IMR-90 (cell line): Measurements from ENCODE around the gene KDM4B. TPM values are rescaled to one million over a fixed set of nuclear protein-coding genes. Genes with fewer than 3 reads are reported as not detected.
A peak's percentile ranks its signal among the peaks of the same experiment; 100 is the strongest.

Experiments
- ATAC-seq: fragments of 200-7000 bp; cut with Tn5 transposase; 2 replicates; pipeline ENCODE4 v1.9.1; 2020; ENCODE audit warnings: low read depth, mild to moderate bottlenecking, moderate library complexity
- BruUV-seq: library from RNA; stranded (reverse); fragments of 400-500 nt; replicated peaks from 2 replicates; lab custom pipeline; 2021; lab: Mats Ljungman, UMichigan
- CTCF ChIA-PET: fragments of 300-600 bp; formaldehyde crosslinking; extraction: SDS; loops from one replicate; lab custom pipeline; 2021; ENCODE audit warnings: antibody characterized with exemption; lab: Yijun Ruan, JAX
- POLR2A ChIA-PET: fragments of 300-600 bp; sonication (Branson Sonifier 250); formaldehyde crosslinking; loops from one replicate; lab custom pipeline; 2022; ENCODE audit warnings: antibody characterized with exemption; ENCODE audit not compliant: unreplicated experiment; lab: Charles Lee
- DNase-seq: peaks from one replicate; pipeline ENCODE4 v3.0.0; 2013
- H2AFZ ChIP-seq: replicated peaks from 2 replicates; pipeline ENCODE3; 2013; ENCODE audit warnings: low read length, mild to moderate bottlenecking; ENCODE audit not compliant: poor library complexity
- H2AK5ac ChIP-seq: 2 replicates; pipeline ENCODE4 v1.6.1; 2013; ENCODE audit warnings: low read depth, low read length, inconsistent platforms
- H2AK9ac ChIP-seq: replicated peaks from 2 replicates; pipeline ENCODE3; 2013; ENCODE audit warnings: mild to moderate bottlenecking, low read depth, low read length, moderate library complexity; ENCODE audit not compliant: poor library complexity
- H2BK120ac ChIP-seq: 2 replicates; pipeline ENCODE4 v1.6.1; 2013; ENCODE audit warnings: low read depth, low read length, inconsistent platforms
- H2BK15ac ChIP-seq: 3 replicates; pipeline ENCODE4 v1.6.1; 2013; ENCODE audit warnings: low read depth, low read length, inconsistent platforms
- H2BK20ac ChIP-seq: 2 replicates; pipeline ENCODE4 v1.6.1; 2013; ENCODE audit warnings: low read depth, mild to moderate bottlenecking, inconsistent platforms, low read length, moderate library complexity
- H2BK5ac ChIP-seq: 2 replicates; pipeline ENCODE4 v1.6.1; 2013; ENCODE audit warnings: mild to moderate bottlenecking, low read depth, low read length, inconsistent platforms; ENCODE audit not compliant: poor library complexity, severe bottlenecking
- H3K14ac ChIP-seq: replicated peaks from 2 replicates; pipeline ENCODE4 v1.6.1; 2013; ENCODE audit warnings: low read depth, low read length, inconsistent platforms
- H3K18ac ChIP-seq: 2 replicates; pipeline ENCODE4 v1.6.1; 2013; ENCODE audit warnings: low read depth, low read length, control low read depth
- H3K23ac ChIP-seq: 2 replicates; pipeline ENCODE4 v1.6.1; 2013; ENCODE audit warnings: low read depth, low read length, inconsistent platforms
- H3K27ac ChIP-seq: 2 replicates; pipeline ENCODE4 v1.5.1; 2013; ENCODE audit warnings: mild to moderate bottlenecking, control low read depth, low read length; ENCODE audit not compliant: insufficient read depth
- H3K27me3 ChIP-seq: 2 replicates; pipeline ENCODE4 v1.6.1; 2013; ENCODE audit warnings: low read length; ENCODE audit not compliant: control insufficient read depth, insufficient read depth
- H3K36me3 ChIP-seq: 2 replicates; pipeline ENCODE4 v1.6.1; 2013; ENCODE audit warnings: low read length, mixed read lengths; ENCODE audit not compliant: control insufficient read depth, insufficient read depth
- H3K4ac ChIP-seq: 2 replicates; pipeline ENCODE4 v1.6.1; 2013; ENCODE audit warnings: low read depth, low read length, inconsistent platforms
- H3K4me1 ChIP-seq: 2 replicates; pipeline ENCODE4 v1.6.1; 2013; ENCODE audit warnings: low read length, mixed read lengths; ENCODE audit not compliant: control insufficient read depth, insufficient read depth
- H3K4me2 ChIP-seq: 2 replicates; pipeline ENCODE4 v1.6.1; 2013; ENCODE audit warnings: low read depth, mild to moderate bottlenecking, control low read depth, low read length, moderate library complexity
- H3K4me3 ChIP-seq: 2 replicates; pipeline ENCODE4 v1.5.1; 2013; ENCODE audit warnings: low read depth, mild to moderate bottlenecking, control low read depth, low read length, moderate library complexity; ENCODE audit not compliant: insufficient read depth
- H3K56ac ChIP-seq: 2 replicates; pipeline ENCODE4 v1.6.1; 2013; ENCODE audit warnings: low read length, inconsistent platforms; ENCODE audit not compliant: insufficient read depth; ENCODE audit errors: extremely low read depth
- H3K79me1 ChIP-seq, 2 experiments: 2 replicates each; pipeline ENCODE4 v1.6.1; 2013; ENCODE audit warnings: low read length in 2 of 2, inconsistent platforms in 1 of 2, low read depth in 1 of 2
- H3K9ac ChIP-seq: 2 replicates; pipeline ENCODE4 v1.6.1; 2013; ENCODE audit warnings: low read depth, low read length, control low read depth
- H3K9me1 ChIP-seq: 2 replicates; pipeline ENCODE4 v1.6.1; 2013; ENCODE audit warnings: low read length, inconsistent platforms; ENCODE audit not compliant: insufficient read depth
- H3K9me3 ChIP-seq: 2 replicates; pipeline ENCODE4 v1.6.1; 2013; ENCODE audit warnings: low read length; ENCODE audit not compliant: control insufficient read depth, insufficient read depth
- H4K20me1 ChIP-seq: 2 replicates; pipeline ENCODE4 v1.6.1; 2013; ENCODE audit warnings: low read length, inconsistent platforms; ENCODE audit not compliant: insufficient read depth
- H4K5ac ChIP-seq: 2 replicates; pipeline ENCODE4 v1.6.1; 2013; ENCODE audit warnings: mild to moderate bottlenecking, low read depth, low read length, control low read depth
- H4K8ac ChIP-seq, 2 experiments: 2 replicates each; pipeline ENCODE4 v1.6.1; 2013; ENCODE audit warnings: low read depth in 2 of 2, low read length in 2 of 2, control low read depth in 1 of 2, inconsistent platforms in 1 of 2
- H4K91ac ChIP-seq: 2 replicates; pipeline ENCODE4 v1.6.1; 2013; ENCODE audit warnings: low read depth, low read length, inconsistent platforms; ENCODE audit not compliant: insufficient read depth
- BHLHE40 ChIP-seq: fragments of 150-350 bp; IDR thresholded peaks from 2 replicates; pipeline ENCODE4 v1.6.1; 2016; ENCODE audit warnings: mild to moderate bottlenecking, low read depth, low read length
- CEBPB ChIP-seq: IDR thresholded peaks from 2 replicates; pipeline ENCODE4 v1.6.1; 2012; ENCODE audit warnings: low read depth, low read length, improper control_type of control experiment
- CHD1 ChIP-seq: IDR thresholded peaks from 2 replicates; pipeline ENCODE4 v1.6.1; 2012; ENCODE audit warnings: low read depth, low read length, improper control_type of control experiment
- FOS ChIP-seq: fragments of 150-350 bp; IDR thresholded peaks from 2 replicates; pipeline ENCODE4 v1.6.1; 2016; ENCODE audit warnings: low read depth, low read length
- MAFK ChIP-seq: IDR thresholded peaks from 2 replicates; pipeline ENCODE4 v1.6.1; 2012; ENCODE audit warnings: low read depth, low read length, improper control_type of control experiment
- MAZ ChIP-seq: IDR thresholded peaks from 2 replicates; pipeline ENCODE4 v1.6.1; 2012; ENCODE audit warnings: low read depth, mild to moderate bottlenecking, low read length, improper control_type of control experiment, moderate library complexity, borderline replicate concordance
- MXI1 ChIP-seq: IDR thresholded peaks from 2 replicates; pipeline ENCODE4 v1.6.1; 2012; ENCODE audit warnings: low read depth, mild to moderate bottlenecking, low read length, moderate library complexity, borderline replicate concordance
- NFE2L2 ChIP-seq: fragments of 150-350 bp; IDR thresholded peaks from 2 replicates; pipeline ENCODE4 v1.6.1; 2016; ENCODE audit warnings: low read depth, mild to moderate bottlenecking, low read length
- RAD21 ChIP-seq: IDR thresholded peaks from 2 replicates; pipeline ENCODE4 v1.6.1; 2012; ENCODE audit warnings: low read length, improper control_type of control experiment
- RCOR1 ChIP-seq: IDR thresholded peaks from 2 replicates; pipeline ENCODE4 v1.6.1; 2012; ENCODE audit warnings: mild to moderate bottlenecking, low read length, improper control_type of control experiment; ENCODE audit not compliant: insufficient replicate concordance
- RFX5 ChIP-seq: IDR thresholded peaks from 2 replicates; pipeline ENCODE4 v1.8.0; 2012; ENCODE audit warnings: low read depth, mild to moderate bottlenecking, low read length, moderate library complexity
- SMC3 ChIP-seq: fragments of 150-350 bp; IDR thresholded peaks from 2 replicates; pipeline ENCODE4 v1.6.1; 2016; ENCODE audit warnings: low read depth, mild to moderate bottlenecking, antibody characterized with exemption, low read length, moderate library complexity
- WGBS, 2 experiments: methylation state at CpG; one replicate each; pipeline versions ENCODE4 v1.1.5 to v1.1.7; 2013; ENCODE audit warnings: missing lambda C conversion rate in 2 of 2; ENCODE audit not compliant: insufficient read length in 1 of 2; ENCODE audit errors: extremely low coverage in 2 of 2; 5-methylcytosine and 5-hydroxymethylcytosine counted together
- dilution Hi-C: fragments of 300-500 bp; cut with HindIII; formaldehyde crosslinking; loops from one replicate; pipeline ENCODE4 v1.14.3; 2018; ENCODE audit warnings: low sequenced_read_pairs; ENCODE audit not compliant: unreplicated experiment
- in situ Hi-C: fragments of 300-500 bp; cut with MboI; formaldehyde crosslinking; loops from 3 replicates; pipeline ENCODE4 v1.14.3; 2019; ENCODE audit warnings: low sequenced_read_pairs, inconsistent platforms, mixed read lengths
- intact Hi-C: fragments of 100-400 bp; cut with micrococcal nuclease; formaldehyde crosslinking; loops from 2 replicates; pipeline ENCODE4 v1.10.0; 2022
- polyA plus RNA-seq, 3 experiments: library from polyadenylated mRNA; depleted of rRNA; stranded (reverse); fragments of >200 nt; gene quantifications; 2 replicates each; pipeline ENCODE4 v1.2.3, GENCODE V29; 2012; ENCODE audit warnings: low replicate concordance in 1 of 3
- total RNA-seq: library from RNA; depleted of rRNA; stranded (reverse); fragments of >200 nt; gene quantifications from 2 replicates; pipeline ENCODE4 v1.2.3, GENCODE V29; 2012
- TF ChIP-seq, protein P1 (sequence below): fragments of 150-350 bp; IDR thresholded peaks from 2 replicates; pipeline ENCODE4 v1.6.1; 2017; ENCODE audit warnings: mild to moderate bottlenecking, antibody characterized with exemption, low read length, low read depth
- TF ChIP-seq, protein P2 (sequence below): fragments of 150-350 bp; IDR thresholded peaks from 2 replicates; pipeline ENCODE4 v1.6.1; 2016; ENCODE audit warnings: low read depth, mild to moderate bottlenecking, low read length, moderate library complexity, borderline replicate concordance

The KDM4B gene
- total and polyA plus RNA-seq, 2 of the 4 experiments (the other 2 are of a cell fraction) = 5.0 to 17.9 TPM

DNA sequence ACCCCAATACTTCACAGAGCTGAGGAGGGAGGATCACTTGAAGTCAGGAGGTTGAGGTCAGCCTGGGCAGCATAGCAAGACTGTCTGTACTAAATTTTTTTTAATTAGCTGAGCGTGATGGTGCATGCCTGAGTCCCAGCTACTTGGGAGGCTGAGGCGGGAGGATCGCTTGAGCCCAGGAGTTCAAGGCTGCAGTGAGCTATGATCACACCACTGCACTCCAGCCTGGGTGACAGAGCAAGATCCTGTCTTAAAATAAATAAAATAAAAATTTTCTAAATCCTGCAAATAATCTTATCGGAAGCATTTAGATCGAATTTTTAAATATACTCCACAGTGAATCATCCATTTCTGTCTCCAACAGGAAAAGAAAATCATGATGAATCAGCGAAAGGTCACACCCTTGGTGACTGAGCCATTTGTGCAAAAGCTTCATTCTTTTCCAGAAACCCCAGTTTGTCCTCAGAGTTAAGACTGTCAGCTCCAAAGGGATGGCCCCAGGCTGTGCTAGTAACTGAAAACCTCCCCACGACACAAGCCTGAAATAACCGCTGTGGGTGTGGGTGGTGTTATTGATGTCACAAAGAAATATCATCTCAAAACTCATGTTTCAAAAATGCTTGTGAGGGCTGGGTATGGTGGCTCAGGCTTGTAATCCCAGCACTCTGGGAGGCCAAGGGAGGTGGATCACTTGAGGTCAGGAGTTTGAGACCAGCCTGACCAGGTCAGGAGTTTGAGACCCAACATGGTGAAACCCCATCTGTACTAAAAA is 204.1 kb downstream of the KDM4B start (continued):
- TF ChIP-seq FOS (peak; percentile 72; the same call in 1 of the 2 replicates), MAZ (peak; percentile 11; the same call in 1 of the 2 replicates)

DNA sequence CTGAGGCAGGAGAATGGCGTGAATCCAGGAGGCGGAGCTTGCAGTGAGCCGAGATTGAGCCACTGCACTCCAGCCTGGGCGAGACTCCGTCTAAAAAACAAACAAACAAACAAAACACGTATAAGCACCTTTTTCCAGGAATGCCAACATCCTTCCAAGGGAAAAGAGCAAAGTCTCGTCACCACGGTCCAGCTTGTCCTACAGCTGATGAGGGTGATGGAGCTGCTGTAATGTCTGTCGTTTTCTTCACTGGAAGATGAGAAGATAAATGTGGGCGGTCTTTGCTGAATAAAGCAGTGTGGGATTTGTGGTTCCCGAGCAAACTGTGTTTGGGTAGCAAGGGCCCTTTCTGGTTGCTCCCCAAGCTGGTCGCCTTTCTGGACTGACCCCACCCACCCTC is 205.1 kb downstream of the KDM4B start:
- no peaks in the 10 kb centered on the region for H3K27me3 ChIP-seq
- CTCF ChIA-PET = no interaction called here
- peak overlapping the region; percentile 85; the same call in 1 of the 2 replicates for H2BK20ac ChIP-seq
- no peak overlapping the region for H4K5ac ChIP-seq
- H3K4ac ChIP-seq = peak overlapping the region; percentile 75
- in situ Hi-C loops (no loop called here), dilution Hi-C loops (no loop called here), intact Hi-C loops (loop anchor here (10.0 kb wide), 1 partner anchor 171 kb away; the partner anchor contains the start of gene PTPRS)
- H3K56ac ChIP-seq = no peak overlapping the region
- peak overlapping the region; percentile 6; the same call in 1 of the 2 replicates for H3K18ac ChIP-seq
- H3K9me3 ChIP-seq = no peaks in the 10 kb centered on the region
- H3K9ac ChIP-seq = no peak overlapping the region
- H4K20me1 ChIP-seq = peaks cover 5% of the 10 kb centered on the region
- peak overlapping the region; percentile 98 for H2AK5ac ChIP-seq
- H3K36me3 ChIP-seq = no peaks in the 10 kb centered on the region
- no TSS peak for BruUV-seq
- peak overlapping the region; percentile 86 for H4K91ac ChIP-seq
- POLR2A ChIA-PET = no interaction called here
- peak overlapping the region; percentile 75; the same call in 1 of the 2 replicates for H3K14ac ChIP-seq
- WGBS, 2 experiments = 40% methylated on average over 2 of the region's 12 CpGs; no CpG with 5 or more reads in 1 of the 2 experiments
- no peaks in the 10 kb centered on the region for H3K9me1 ChIP-seq
- peak overlapping the region; percentile 8 to 79; a peak in 2 of 4 replicates for H4K8ac ChIP-seq
- H2AK9ac ChIP-seq = no peak overlapping the region
- peak overlapping the region; percentile 35 for H2BK5ac ChIP-seq
- H3K4me3 ChIP-seq = no peak overlapping the region
- H3K4me1 ChIP-seq = 0 out of 2 replicates have a peak, but pooled peaks cover 2% of the 10 kb centered on the region
- H3K79me1 ChIP-seq = no peaks in the 10 kb centered on the region
- no peak overlapping the region for H3K23ac ChIP-seq
- H3K27ac ChIP-seq = no peak overlapping the region
- H3K4me2 ChIP-seq = no peak overlapping the region
- H2AFZ ChIP-seq = no peak overlapping the region
- peak overlapping the region; percentile 91 for H2BK120ac ChIP-seq
- no peak for DNase-seq
- peak overlapping the region; percentile 31; the same call in 1 of the 3 replicates for H2BK15ac ChIP-seq
- no peak for ATAC-seq
- TF ChIP-seq BHLHE40 (no peak), NFE2L2 (no peak), RFX5 (no peak), CEBPB (no peak), RCOR1 (no peak), CHD1 (no peak), MXI1 (no peak), MAFK (no peak), RAD21 (no peak), SMC3 (no peak)
- TF ChIP-seq, protein P1, sequence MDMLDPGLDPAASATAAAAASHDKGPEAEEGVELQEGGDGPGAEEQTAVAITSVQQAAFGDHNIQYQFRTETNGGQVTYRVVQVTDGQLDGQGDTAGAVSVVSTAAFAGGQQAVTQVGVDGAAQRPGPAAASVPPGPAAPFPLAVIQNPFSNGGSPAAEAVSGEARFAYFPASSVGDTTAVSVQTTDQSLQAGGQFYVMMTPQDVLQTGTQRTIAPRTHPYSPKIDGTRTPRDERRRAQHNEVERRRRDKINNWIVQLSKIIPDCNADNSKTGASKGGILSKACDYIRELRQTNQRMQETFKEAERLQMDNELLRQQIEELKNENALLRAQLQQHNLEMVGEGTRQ = no peak
- TF ChIP-seq, protein P2, sequence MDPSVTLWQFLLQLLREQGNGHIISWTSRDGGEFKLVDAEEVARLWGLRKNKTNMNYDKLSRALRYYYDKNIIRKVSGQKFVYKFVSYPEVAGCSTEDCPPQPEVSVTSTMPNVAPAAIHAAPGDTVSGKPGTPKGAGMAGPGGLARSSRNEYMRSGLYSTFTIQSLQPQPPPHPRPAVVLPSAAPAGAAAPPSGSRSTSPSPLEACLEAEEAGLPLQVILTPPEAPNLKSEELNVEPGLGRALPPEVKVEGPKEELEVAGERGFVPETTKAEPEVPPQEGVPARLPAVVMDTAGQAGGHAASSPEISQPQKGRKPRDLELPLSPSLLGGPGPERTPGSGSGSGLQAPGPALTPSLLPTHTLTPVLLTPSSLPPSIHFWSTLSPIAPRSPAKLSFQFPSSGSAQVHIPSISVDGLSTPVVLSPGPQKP = no peak
